Keratinocyte (primary cell): ENCODE measurements around the gene TNS3. TPM values are rescaled to one million over a fixed set of nuclear protein-coding genes. Genes with fewer than 3 reads are reported as not detected.

Experiments used
- DNase-seq: peaks from one replicate; pipeline ENCODE4 v3.0.0-alpha.2; 2011; ENCODE audit warnings: low read depth, missing footprints, low spot score
- FAIRE-seq: peaks from 2 replicates; lab custom pipeline; 2011; peaks lifted over from hg19 to GRCh38; lab: Jason Lieb, UNC
- H2AFZ ChIP-seq: 2 replicates; pipeline ENCODE4 v1.6.0; 2012; ENCODE audit warnings: low read length, control low read depth, inconsistent platforms; ENCODE audit not compliant: control insufficient read depth
- H3K27ac ChIP-seq: 2 replicates; pipeline ENCODE4 v1.5.1; 2011; ENCODE audit warnings: low read length; ENCODE audit not compliant: control insufficient read depth, insufficient read depth
- H3K27me3 ChIP-seq: 3 replicates; pipeline ENCODE4 v1.6.0; 2011; ENCODE audit warnings: low read length; ENCODE audit not compliant: control insufficient read depth, insufficient read depth; ENCODE audit errors: extremely low read depth
- H3K36me3 ChIP-seq, 2 experiments: 2 replicates in 1 of 2; 3 replicates in 1 of 2; pipeline ENCODE4 v1.5.1; 2011; ENCODE audit warnings: low read length in 2 of 2, mild to moderate bottlenecking in 1 of 2; ENCODE audit not compliant: control insufficient read depth in 2 of 2, insufficient read depth in 2 of 2; ENCODE audit errors: extremely low read depth in 1 of 2
- H3K4me1 ChIP-seq: 3 replicates; pipeline ENCODE4 v1.5.1; 2011; ENCODE audit warnings: low read length; ENCODE audit not compliant: control insufficient read depth, insufficient read depth; ENCODE audit errors: extremely low read depth
- H3K4me2 ChIP-seq: 3 replicates; pipeline ENCODE4 v1.6.0; 2011; ENCODE audit warnings: low read depth, low read length; ENCODE audit not compliant: control insufficient read depth, insufficient read depth; ENCODE audit errors: extremely low read depth
- H3K4me3 ChIP-seq, 3 experiments: fragments of 200-600 bp in 1 of 3; sonication (generic) in 1 of 3; 2 replicates in 2 of 3; 3 replicates in 1 of 3; pipeline ENCODE4 v1.5.1; 2011 to 2016; ENCODE audit warnings: low read length in 3 of 3, mild to moderate bottlenecking in 3 of 3, control low read depth in 2 of 3, inconsistent platforms in 1 of 3, low read depth in 1 of 3, mixed read lengths in 1 of 3, mixed run types in 1 of 3, moderate library complexity in 1 of 3; ENCODE audit not compliant: control insufficient read depth in 2 of 3, insufficient read depth in 2 of 3; ENCODE audit errors: extremely low read depth in 1 of 3
- H3K79me2 ChIP-seq: 2 replicates; pipeline ENCODE4 v1.6.0; 2012; ENCODE audit warnings: low read length; ENCODE audit not compliant: control insufficient read depth, insufficient read depth
- H3K9ac ChIP-seq: 3 replicates; pipeline ENCODE4 v1.6.0; 2011; ENCODE audit warnings: low read length; ENCODE audit not compliant: control insufficient read depth, insufficient read depth; ENCODE audit errors: extremely low read depth
- H3K9me1 ChIP-seq: 3 replicates; pipeline ENCODE4 v1.6.0; 2011; ENCODE audit warnings: low read length; ENCODE audit not compliant: control insufficient read depth, insufficient read depth; ENCODE audit errors: extremely low read depth
- H3K9me3 ChIP-seq: 2 replicates; pipeline ENCODE4 v1.5.1; 2012; ENCODE audit warnings: low read depth, low read length; ENCODE audit not compliant: control insufficient read depth
- H4K20me1 ChIP-seq: 3 replicates; pipeline ENCODE4 v1.6.0; 2011; ENCODE audit warnings: low read length; ENCODE audit not compliant: control insufficient read depth, insufficient read depth; ENCODE audit errors: extremely low read depth
- CTCF ChIP-seq, 3 experiments: IDR thresholded peaks in 1 of 3; conservative IDR thresholded peaks in 1 of 3; optimal IDR thresholded peaks in 1 of 3; 2 replicates in 2 of 3; 3 replicates in 1 of 3; pipeline versions ENCODE3 to v1.5.1; 2011; ENCODE audit warnings: low read length in 3 of 3, mild to moderate bottlenecking in 3 of 3, moderate library complexity in 2 of 3, control low read depth in 1 of 3, inconsistent platforms in 1 of 3; ENCODE audit not compliant: insufficient read depth in 2 of 3; ENCODE audit errors: extremely low read depth in 1 of 3
- EZH2 ChIP-seq: IDR thresholded peaks from one replicate; pipeline ENCODE4 v1.6.1; 2012; ENCODE audit warnings: inconsistent platforms, mild to moderate bottlenecking, low read length, moderate library complexity
- dilution Hi-C: fragments of 300-500 bp; cut with MboI; formaldehyde crosslinking; loops from one replicate; pipeline ENCODE4 v1.7.0; 2020; ENCODE audit warnings: low sequenced_read_pairs; ENCODE audit not compliant: extremely low pct_ligation_motif_present
- polyA plus RNA-seq, 5 experiments: library from polyadenylated mRNA; depleted of rRNA in 3 of 5; stranded (reverse) in 3 of 5; stranded (forward) in 1 of 5; unstranded in 1 of 5; fragments of >200 nt; gene quantifications; 1 replicate in 1 of 5; 2 replicates in 3 of 5; 3 replicates in 1 of 5; pipeline versions ENCODE4 v1.2.1 to v1.2.3, GENCODE V29; 2011 to 2012; ENCODE audit warnings: missing spikeins in 2 of 5, low read depth in 1 of 5, low replicate concordance in 1 of 5

The TNS3 gene
- polyA plus RNA-seq, 1 donor (not counting 4 experiments of a cell fraction or from before 2014, with no cell fraction given): 3.9 TPM

- peaks cover 57% of the 10 kb centered on the region for H3K4me1 ChIP-seq
- DNase-seq: no peak
Observed at GRCh38 chr7:47330561-47331178, 251.2 kb downstream of the TNS3 start.

GRCh38 chr7:47330026-47330425 is 251.9 kb downstream of the TNS3 start:
- Histone ChIP-seq H3K9me1 (no peaks in the 10 kb centered on the region), H3K79me2 (no peaks in the 10 kb centered on the region), H2AFZ (no peak overlapping the region), H3K9ac (no peak overlapping the region), H3K27ac (no peak overlapping the region), H3K9me3 (no peaks in the 10 kb centered on the region), H3K36me3 (no peaks in the 10 kb centered on the region), H3K4me2 (no peak overlapping the region), H3K4me3 (no peak overlapping the region), H4K20me1 (no peaks in the 10 kb centered on the region), H3K4me1 (peaks cover 52% of the 10 kb centered on the region), H3K27me3 (no peaks in the 10 kb centered on the region)
- dilution Hi-C loops: no loop called here
- DNase-seq (no peak), FAIRE-seq (no peak)
- TF ChIP-seq CTCF (optimal IDR thresholded peaks at IDR 0.05 in 1 of 3, IDR thresholded peaks at IDR 0.05 in 1 of 3, conservative IDR thresholded peaks at IDR 0.05 in 1 of 3; ENCODE audit: extremely low read depth in 1 of 3, insufficient read depth in 2 of 3, low read length in 3 of 3) (no peak), EZH2 (no peak)

More at GRCh38 chr7:47330561-47331178, 251.2 kb downstream of the TNS3 start:
- Histone ChIP-seq H3K79me2 (no peaks in the 10 kb centered on the region), H2AFZ (no peak overlapping the region), H3K27me3 (no peaks in the 10 kb centered on the region), H3K9ac (no peak overlapping the region), H3K4me3 (no peak overlapping the region), H4K20me1 (no peaks in the 10 kb centered on the region), H3K9me1 (no peaks in the 10 kb centered on the region), H3K4me2 (no peak overlapping the region), H3K9me3 (no peaks in the 10 kb centered on the region), H3K36me3 (no peaks in the 10 kb centered on the region), H3K27ac (no peak overlapping the region)
- no peak for TF ChIP-seq EZH2
- no peak for TF ChIP-seq CTCF (optimal IDR thresholded peaks at IDR 0.05 in 1 of 3, IDR thresholded peaks at IDR 0.05 in 1 of 3, conservative IDR thresholded peaks at IDR 0.05 in 1 of 3; ENCODE audit: extremely low read depth in 1 of 3, insufficient read depth in 2 of 3, low read length in 3 of 3)
- no peak for FAIRE-seq
- dilution Hi-C loops: no loop called here
